Activated naive CD4-positive, alpha-beta T cell treated with anti-CD3 and anti-CD28 coated beads for 36 hours (primary cell): ENCODE data around the gene UBE2F. TPM values are rescaled to one million over a fixed set of nuclear protein-coding genes. Genes with fewer than 3 reads are reported as not detected.

ENCODE experiments used
- CTCF ChIA-PET: fragments of 350-600 bp; sonication (Branson Sonifier 250); formaldehyde crosslinking; loops from one replicate; lab custom pipeline; 2021; ENCODE audit warnings: antibody characterized with exemption; lab: Charles Lee
- DNase-seq: peaks from one replicate; pipeline ENCODE4 v3.0.0-alpha.2; 2020
- H3K27ac Mint-ChIP-seq: one replicate; pipeline ENCODE4 v1.8.0; 2021; ENCODE audit warnings: mild to moderate bottlenecking, mixed read lengths
- H3K27me3 Mint-ChIP-seq: one replicate; pipeline ENCODE4 v1.8.0; 2021; ENCODE audit warnings: low read depth, mixed read lengths
- H3K36me3 Mint-ChIP-seq: one replicate; pipeline ENCODE4 v1.8.0; 2021; ENCODE audit warnings: low read depth, mixed read lengths
- H3K4me1 Mint-ChIP-seq: one replicate; pipeline ENCODE4 v1.8.0; 2021; ENCODE audit warnings: low read depth, mixed read lengths
- H3K4me3 Mint-ChIP-seq: one replicate; pipeline ENCODE4 v1.8.0; 2021; ENCODE audit warnings: mild to moderate bottlenecking, moderate library complexity, mixed read lengths
- H3K9me3 Mint-ChIP-seq: one replicate; pipeline ENCODE4 v1.8.0; 2021; ENCODE audit warnings: mixed read lengths
- intact Hi-C: fragments of 100-400 bp; cut with micrococcal nuclease; formaldehyde crosslinking; loops from one replicate; pipeline ENCODE4 v1.15.1; 2023
- total RNA-seq, 2 experiments: library from RNA; stranded (reverse); gene quantifications; one replicate each; pipeline ENCODE4 v1.2.3, GENCODE V29; 2021

Gene UBE2F
- total RNA-seq, 2 experiments from 2014 or later = 43.4 to 45.5 TPM

DNA sequence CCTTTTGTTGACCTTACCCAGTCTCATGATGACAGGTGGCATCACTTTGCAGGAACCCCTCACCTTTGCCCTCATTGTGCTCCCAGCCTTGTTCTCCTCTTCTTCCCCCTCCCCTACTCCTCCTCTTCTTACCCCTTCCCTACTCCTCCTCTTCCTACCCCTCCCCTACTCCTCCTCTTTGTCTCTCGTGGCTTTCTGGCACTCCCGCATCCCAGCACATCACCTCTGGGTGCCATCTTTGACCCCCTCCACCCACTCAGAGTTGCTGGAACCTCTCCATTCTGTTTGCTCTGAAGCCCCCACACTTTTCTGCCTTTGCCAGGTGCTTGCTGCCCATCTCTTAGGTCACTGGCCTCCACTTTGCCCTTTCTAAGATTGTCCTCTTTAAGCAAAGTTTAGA, 17.1 kb downstream of the UBE2F start:
- Mint-ChIP-seq H3K36me3 (peaks cover 24% of the 10 kb centered on the region), H3K27ac (no peak overlapping the region), H3K9me3 (no peaks in the 10 kb centered on the region), H3K27me3 (no peaks in the 10 kb centered on the region), H3K4me1 (peaks cover 47% of the 10 kb centered on the region), H3K4me3 (no peak overlapping the region)
- CTCF ChIA-PET = no interaction called here
- DNase-seq = no peak
- intact Hi-C loops = no loop called here

DNA sequence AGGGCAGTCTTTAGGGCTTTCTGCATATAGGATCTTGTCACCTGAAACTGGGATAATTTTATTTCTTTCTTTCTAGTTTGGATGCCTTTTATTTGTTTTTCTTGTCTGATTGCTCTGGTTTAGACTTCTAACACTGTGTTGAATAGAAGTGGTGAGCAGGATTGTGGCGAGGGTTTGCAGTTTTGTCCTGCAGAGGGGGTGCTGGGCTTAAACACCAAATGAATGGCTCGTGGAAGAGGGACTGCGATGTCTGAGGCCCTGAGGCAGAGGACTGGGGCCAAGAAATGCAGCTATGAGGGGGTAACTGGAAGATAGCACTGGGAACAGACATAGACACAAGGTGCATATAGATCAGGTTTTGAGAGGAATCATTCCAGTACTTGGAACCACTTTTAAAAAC, 20.5 kb downstream of the UBE2F start:
- Mint-ChIP-seq H3K9me3 (no peaks in the 10 kb centered on the region), H3K4me1 (peaks cover 20% of the 10 kb centered on the region), H3K4me3 (no peak overlapping the region), H3K27me3 (no peaks in the 10 kb centered on the region), H3K27ac (no peak overlapping the region), H3K36me3 (peaks cover 28% of the 10 kb centered on the region)
- CTCF ChIA-PET = no interaction called here
- DNase-seq = no peak
- intact Hi-C loops = no loop called here

DNA sequence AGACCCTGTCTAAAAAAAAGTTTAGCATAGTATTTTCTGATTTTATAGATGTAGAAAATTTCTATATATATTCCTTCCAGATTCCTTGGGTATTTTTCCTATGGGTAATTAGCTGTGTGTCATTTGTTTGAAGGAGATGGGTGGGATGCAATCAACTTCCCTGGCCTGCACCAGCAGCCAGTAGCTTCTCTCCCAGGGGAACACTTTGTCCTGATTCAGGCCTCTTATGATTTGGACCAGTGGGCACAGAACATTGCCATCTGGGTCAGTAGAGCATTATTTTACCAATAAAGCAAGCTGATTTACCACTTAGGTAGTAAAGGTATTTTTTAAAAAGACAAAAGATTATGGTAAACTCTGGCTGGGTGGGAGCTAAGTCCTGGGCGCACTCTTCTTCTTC, 26.9 kb downstream of the UBE2F start:
- no peak overlapping the region for H3K4me3 Mint-ChIP-seq
- peaks cover 34% of the 10 kb centered on the region for H3K4me1 Mint-ChIP-seq
- no peak for DNase-seq
- H3K36me3 Mint-ChIP-seq = peaks cover 25% of the 10 kb centered on the region
- H3K27me3 Mint-ChIP-seq = no peaks in the 10 kb centered on the region
- CTCF ChIA-PET = no interaction called here
- no peaks in the 10 kb centered on the region for H3K9me3 Mint-ChIP-seq
- H3K27ac Mint-ChIP-seq = no peak overlapping the region
- intact Hi-C loops = no loop called here

DNA sequence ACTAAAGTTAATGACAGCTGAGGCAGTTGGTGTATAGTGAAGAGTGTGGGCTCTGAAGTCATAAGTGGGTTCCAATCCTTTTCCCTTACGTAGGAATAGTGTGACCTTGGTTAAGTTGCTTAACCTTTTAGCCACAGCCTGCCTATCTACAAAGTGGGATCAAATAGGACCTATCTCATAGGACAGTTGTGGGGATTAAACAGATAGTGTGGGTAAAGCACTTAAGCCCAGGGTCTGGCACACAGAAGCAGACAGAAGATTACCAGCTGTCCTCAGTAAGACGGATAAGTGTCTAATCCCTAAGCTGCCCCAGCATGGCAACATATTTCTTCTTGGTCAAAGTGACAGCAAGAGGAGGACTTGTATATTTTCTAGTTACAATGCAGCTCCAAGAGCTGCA, 28.2 kb downstream of the UBE2F start:
- peaks cover 25% of the 10 kb centered on the region for H3K36me3 Mint-ChIP-seq

DNA sequence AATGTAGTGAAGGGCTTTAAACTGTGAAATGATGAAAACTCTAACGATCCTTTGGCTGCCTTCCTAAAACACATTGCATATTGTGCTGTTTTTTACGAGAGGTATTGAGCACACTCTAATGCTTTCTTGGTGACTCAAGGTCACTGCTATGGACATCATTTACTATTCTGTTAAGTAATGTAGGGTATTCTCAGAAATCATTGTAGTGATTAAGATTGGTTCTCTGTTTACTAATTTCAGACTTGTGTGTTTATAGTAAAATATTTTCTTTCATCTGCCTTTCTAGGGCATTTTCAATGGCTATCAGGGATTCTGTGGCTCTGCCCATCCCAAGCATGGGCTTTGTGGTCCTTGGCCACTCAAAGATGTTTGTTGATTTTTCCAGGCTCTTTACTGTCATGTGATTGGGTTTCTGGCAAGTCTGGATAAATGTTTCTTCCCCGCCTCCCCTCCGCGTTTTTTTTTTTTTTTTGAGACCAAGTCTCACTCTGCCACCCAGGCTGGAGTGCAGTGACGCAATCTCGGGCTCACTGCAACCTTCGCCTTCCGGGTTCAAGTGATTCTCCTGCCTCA, 29.3 kb downstream of the UBE2F start:
- intact Hi-C loops = loop anchor here (5.0 kb wide), 2 partner anchors 179 to 299 kb away; no protein-coding TSS in a partner anchor
- CTCF ChIA-PET = interaction anchor here (1.2 kb wide), 1 partner anchor 24 kb away, joined by 3 read pairs; no protein-coding TSS in a partner anchor
- Mint-ChIP-seq H3K27ac (no peak overlapping the region), H3K9me3 (no peaks in the 10 kb centered on the region), H3K4me3 (no peak overlapping the region), H3K27me3 (no peaks in the 10 kb centered on the region), H3K4me1 (peaks cover 54% of the 10 kb centered on the region), H3K36me3 (peaks cover 25% of the 10 kb centered on the region)
- no peak for DNase-seq

More for the DNA sequence above, 28.2 kb downstream of the UBE2F start:
- H3K9me3 Mint-ChIP-seq = no peaks in the 10 kb centered on the region
- H3K27ac Mint-ChIP-seq = peak overlapping the region; percentile 30
- CTCF ChIA-PET = interaction anchor here (1.1 kb wide), 1 partner anchor 16 kb away, joined by 4 read pairs; no protein-coding TSS in a partner anchor
- DNase-seq = no peak
- intact Hi-C loops = loop anchor here (1.0 to 5.0 kb wide), 3 partner anchors 14 to 298 kb away; no protein-coding TSS in a partner anchor
- H3K4me1 Mint-ChIP-seq = peaks cover 47% of the 10 kb centered on the region
- H3K27me3 Mint-ChIP-seq = no peaks in the 10 kb centered on the region
- H3K4me3 Mint-ChIP-seq = no peak overlapping the region

DNA sequence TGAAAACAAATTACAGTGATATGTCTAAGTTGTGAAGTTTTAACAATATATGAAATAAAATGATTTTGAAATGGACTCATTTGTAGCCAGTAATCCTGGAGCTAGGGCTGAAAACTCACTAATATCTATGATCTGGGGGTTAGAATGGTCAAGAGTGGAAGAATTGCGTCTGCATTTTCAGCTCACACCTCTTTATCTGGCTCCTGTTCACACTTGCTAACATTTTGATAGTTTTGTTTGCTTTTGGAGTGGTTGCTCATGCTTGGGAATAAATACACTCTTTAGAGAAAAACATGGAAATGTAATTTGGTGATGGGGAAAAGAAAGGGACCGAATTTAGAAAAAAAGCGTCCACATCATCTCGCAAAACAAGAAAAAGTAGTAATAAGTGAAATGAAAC, 30.7 kb downstream of the UBE2F start:
- CTCF ChIA-PET = interaction anchor here (1.2 to 1.6 kb wide), 2 partner anchors 9 to 22 kb away, joined by 3 to 5 read pairs; no protein-coding TSS in a partner anchor
- Mint-ChIP-seq H3K4me3 (peak overlapping the region; percentile 14), H3K36me3 (peaks cover 19% of the 10 kb centered on the region), H3K9me3 (no peaks in the 10 kb centered on the region), H3K4me1 (peaks cover 55% of the 10 kb centered on the region), H3K27ac (peak overlapping the region; percentile 86), H3K27me3 (no peaks in the 10 kb centered on the region)
- intact Hi-C loops = loop anchor here (5.0 kb wide), 2 partner anchors 180 to 300 kb away; no protein-coding TSS in a partner anchor
- no peak for DNase-seq

DNA sequence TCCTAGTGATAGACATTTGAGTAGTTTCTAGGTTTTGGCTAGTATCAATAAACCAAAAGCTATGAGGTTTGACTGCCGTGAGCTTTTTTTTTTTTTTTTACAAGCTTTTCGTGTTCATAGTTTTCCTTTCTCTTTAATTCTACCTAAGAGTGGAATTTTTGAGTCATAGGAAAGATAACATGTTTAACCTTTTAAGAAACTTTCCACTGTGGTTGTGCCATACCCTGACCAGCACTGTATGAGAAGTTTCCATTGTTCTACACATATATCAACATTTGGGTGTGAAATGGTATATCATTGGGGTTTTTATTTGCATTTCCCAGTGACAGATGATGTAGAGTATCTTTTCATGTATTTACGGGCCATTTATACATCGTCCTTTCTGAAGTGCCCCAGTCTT, 31.7 kb downstream of the UBE2F start:
- Mint-ChIP-seq H3K27ac (peak overlapping the region; percentile 95), H3K27me3 (no peaks in the 10 kb centered on the region), H3K36me3 (peaks cover 15% of the 10 kb centered on the region), H3K4me1 (peaks cover 64% of the 10 kb centered on the region), H3K9me3 (no peaks in the 10 kb centered on the region), H3K4me3 (peak overlapping the region; percentile 50)
- intact Hi-C loops = loop anchor here (1.0 to 5.0 kb wide), 8 partner anchors 30 to 441 kb away; partner anchors contain the start of gene PER2
- peak; percentile 76 for DNase-seq
- CTCF ChIA-PET = interaction anchor here (0.6 to 1.6 kb wide), 3 partner anchors 10 to 68 kb away, joined by 3 to 5 read pairs (median 3); no protein-coding TSS in a partner anchor

DNA sequence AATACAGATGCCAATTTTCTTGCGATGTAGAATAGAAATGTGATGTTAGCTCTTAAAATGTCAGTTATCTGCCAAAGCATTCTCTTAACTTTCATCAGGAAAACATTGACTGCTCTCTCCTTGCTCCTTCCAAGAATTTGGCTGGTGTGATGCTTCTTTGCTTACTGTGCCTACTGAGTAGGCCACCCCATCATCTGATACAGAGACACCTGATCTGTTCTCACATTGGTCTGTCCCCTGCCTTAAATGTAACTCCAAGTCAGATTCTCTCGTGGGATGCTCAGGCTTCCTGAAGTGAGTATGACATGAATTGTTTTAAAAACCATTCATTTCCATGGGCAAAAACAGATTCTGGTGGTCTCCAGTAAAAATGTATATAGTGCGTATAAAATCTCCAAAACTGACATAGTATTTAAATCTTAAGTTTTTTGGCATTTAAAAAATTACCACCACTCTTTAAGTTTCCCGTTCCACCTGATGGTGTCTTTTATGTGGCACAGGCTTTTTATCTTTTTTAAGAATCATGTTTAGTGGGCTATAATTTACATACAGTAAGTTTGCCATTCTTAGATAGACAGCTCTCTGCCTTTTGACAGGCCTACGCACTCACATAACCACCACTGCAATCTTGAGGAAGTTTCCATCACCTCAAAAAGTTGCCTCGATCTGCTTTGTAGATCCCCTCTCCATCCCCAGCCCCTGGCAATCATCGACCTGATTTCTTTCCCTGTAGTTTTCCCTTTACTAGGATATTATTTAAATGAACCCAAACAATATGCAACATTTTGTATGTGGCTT, 36.6 kb downstream of the UBE2F start:
- CTCF ChIA-PET = no interaction called here
- H3K9me3 Mint-ChIP-seq = no peaks in the 10 kb centered on the region
- peak overlapping the region; percentile 80 for H3K27ac Mint-ChIP-seq
- no peaks in the 10 kb centered on the region for H3K27me3 Mint-ChIP-seq
- peak; percentile 58 for DNase-seq
- H3K4me1 Mint-ChIP-seq = peaks cover 68% of the 10 kb centered on the region
- H3K4me3 Mint-ChIP-seq = peak overlapping the region; percentile 30
- intact Hi-C loops = loop anchor here (5.0 kb wide), 1 partner anchor 561 kb away; no protein-coding TSS in a partner anchor
- peaks cover 12% of the 10 kb centered on the region for H3K36me3 Mint-ChIP-seq

DNA sequence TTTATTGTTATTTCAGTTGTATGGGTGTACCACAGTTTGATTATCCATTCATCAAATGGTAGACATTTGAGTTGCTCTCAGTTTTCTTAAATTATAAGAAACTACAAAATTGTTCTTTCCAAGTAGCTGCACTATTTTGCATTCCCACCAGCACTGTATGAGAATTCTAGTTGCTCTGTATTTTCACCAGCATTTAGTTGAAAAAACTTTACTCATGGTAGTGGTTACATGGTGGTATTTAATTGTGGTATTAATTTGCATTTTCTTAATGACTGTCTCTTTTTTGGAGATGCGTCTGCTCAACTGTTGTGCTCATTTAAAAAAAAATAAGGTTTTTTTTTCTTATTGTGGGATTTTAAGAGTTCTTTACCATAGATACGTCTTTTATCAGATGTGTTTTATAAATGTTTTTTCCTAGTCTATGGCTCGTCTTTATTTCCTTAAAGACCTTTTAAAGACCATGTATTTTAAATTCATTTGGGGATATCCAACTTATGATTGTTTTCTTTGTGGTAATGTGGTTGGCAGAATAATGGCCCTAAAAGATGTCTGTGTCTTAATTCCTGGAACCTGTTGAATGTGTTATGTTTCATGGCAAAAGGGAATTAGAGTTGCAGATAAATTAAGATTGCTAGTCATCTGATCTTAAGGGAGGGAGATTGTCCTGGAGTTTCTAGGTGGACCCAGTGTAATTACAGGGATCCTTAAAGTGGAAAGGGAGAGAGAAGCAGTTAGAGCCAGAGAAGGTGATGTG, 37.4 kb downstream of the UBE2F start:
- Mint-ChIP-seq H3K4me3 (peak overlapping the region; percentile 30), H3K9me3 (no peaks in the 10 kb centered on the region), H3K4me1 (peaks cover 68% of the 10 kb centered on the region), H3K27me3 (no peaks in the 10 kb centered on the region), H3K36me3 (peaks cover 9% of the 10 kb centered on the region), H3K27ac (peak overlapping the region; percentile 80)
- CTCF ChIA-PET = no interaction called here
- intact Hi-C loops = loop anchor here (5.0 kb wide), 1 partner anchor 562 kb away; no protein-coding TSS in a partner anchor
- no peak for DNase-seq

DNA sequence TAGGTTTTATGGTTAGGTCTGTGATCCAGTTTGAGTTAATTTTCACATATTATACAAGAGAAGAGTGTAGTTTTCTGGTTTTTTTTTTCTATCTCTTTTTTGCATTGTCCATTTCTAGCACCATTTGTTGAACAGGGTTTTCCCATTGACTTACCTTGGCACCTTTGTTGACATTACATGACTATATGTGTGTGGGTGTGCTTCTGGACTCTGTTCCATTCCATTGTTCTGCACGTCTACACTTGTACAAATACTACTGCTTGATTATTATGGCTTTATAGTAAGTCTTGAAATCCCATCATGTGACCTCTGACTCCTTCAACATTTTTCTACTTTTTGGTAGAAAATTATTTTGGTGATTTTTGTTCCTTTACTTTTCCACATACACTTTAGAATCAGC, 38.7 kb downstream of the UBE2F start:
- Mint-ChIP-seq H3K27me3 (no peaks in the 10 kb centered on the region), H3K27ac (no peak overlapping the region), H3K4me3 (no peak overlapping the region), H3K36me3 (peaks cover 6% of the 10 kb centered on the region), H3K4me1 (peaks cover 64% of the 10 kb centered on the region), H3K9me3 (no peaks in the 10 kb centered on the region)
- DNase-seq = no peak
- intact Hi-C loops = loop anchor here (5.0 kb wide), 1 partner anchor 83 kb away; no protein-coding TSS in a partner anchor
- CTCF ChIA-PET = interaction anchor here (1.2 kb wide), 1 partner anchor 38 kb away, joined by 3 read pairs; no protein-coding TSS in a partner anchor

DNA sequence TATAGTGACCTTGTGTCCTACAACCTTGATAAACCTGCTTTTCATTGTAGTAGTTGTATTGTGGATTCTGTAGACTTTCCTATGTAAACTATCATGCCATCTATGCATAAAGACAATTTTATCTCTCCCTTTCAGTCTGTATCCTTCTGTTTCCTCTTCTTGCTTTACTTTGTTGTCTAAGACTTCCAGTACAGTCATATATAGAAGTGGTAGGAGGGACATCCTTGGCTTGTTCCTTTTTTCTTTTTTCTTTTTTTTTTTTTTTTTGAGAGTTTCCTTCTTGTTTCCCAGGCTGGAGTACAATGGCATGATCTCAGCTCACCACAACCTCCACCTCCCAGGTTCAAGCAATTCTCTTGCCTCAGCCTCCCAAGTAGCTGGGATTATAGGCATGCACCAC, 39.7 kb downstream of the UBE2F start:
- DNase-seq = no peak
- Mint-ChIP-seq H3K4me1 (peaks cover 66% of the 10 kb centered on the region), H3K4me3 (no peak overlapping the region), H3K27me3 (no peaks in the 10 kb centered on the region), H3K36me3 (peaks cover 6% of the 10 kb centered on the region), H3K27ac (no peak overlapping the region), H3K9me3 (no peaks in the 10 kb centered on the region)
- intact Hi-C loops = loop anchor here (5.0 kb wide), 1 partner anchor 84 kb away; no protein-coding TSS in a partner anchor
- CTCF ChIA-PET = interaction anchor here (1.2 kb wide), 1 partner anchor 39 kb away, joined by 3 read pairs; no protein-coding TSS in a partner anchor
